ENCODE data around the gene GRB14. TPM values are rescaled to one million over a fixed set of nuclear protein-coding genes. Genes with fewer than 3 reads are reported as not detected.

GRB14 gene
- total RNA-seq, 1 donor from 2014 or later: 27.8 TPM

DNA sequence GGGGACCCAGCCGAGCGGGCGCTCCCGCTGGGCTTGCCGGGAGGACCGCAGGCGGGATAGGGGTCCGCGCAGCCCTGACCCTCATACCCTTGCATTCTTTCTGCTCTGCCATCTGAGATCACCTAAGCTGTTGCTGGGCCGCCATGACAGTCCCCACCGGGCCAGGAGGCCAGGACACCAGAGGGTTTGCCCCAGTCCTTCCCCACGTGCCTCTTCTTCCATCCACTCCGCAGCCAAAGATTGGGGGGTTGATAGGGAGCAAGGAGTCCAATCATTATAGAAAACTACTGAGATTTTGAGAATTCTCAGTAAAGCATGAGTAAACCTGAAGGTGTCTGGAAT lies 453 bp upstream of the GRB14 start:
- DNase-seq (no peak), ATAC-seq (peak; percentile 6)
- intact Hi-C loops (cut with micrococcal nuclease): no loop called here

DNA sequence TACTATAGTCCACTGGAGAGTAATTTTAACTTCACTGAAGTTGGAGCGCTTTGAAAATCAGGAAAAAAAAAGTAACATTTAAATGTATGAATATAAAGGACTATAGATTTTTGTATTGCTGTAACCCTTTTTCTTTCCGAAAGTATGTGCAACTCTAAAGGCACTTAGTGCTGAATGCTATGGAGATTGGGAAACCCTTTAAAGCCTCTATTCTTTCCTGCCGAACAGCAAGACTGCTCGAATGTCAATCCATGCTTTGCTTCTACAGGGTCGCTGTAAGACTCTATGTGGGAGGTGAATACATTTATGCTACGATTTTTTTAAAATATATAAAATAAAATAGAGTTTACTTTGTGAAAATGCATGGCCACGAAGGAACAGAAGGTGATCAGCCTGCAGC lies 825 bp downstream of the GRB14 start:
- intact Hi-C loops (cut with micrococcal nuclease): no loop called here
- ATAC-seq: peak; percentile 2
- no peak for DNase-seq

DNA sequence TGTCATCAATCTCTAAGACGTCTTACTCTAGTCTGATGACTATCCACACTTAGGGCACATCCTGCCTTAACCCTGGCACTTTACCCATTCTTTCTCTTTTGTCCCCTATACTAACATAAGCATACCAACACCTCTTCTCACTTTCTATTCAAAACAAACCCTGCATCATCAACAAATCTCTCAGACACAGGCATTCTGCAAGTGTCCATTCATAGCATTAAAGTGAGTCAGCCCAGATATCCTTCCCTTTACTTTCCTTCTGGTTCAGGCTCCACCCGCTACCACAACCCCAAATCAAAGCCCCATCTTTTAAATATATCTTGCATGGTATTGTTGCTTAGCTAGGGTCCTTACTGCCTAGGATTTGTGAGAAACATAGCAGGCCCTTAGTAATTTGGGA lies 3.8 kb downstream of the GRB14 start:
- no peak for DNase-seq
- ATAC-seq: no peak
- intact Hi-C loops (cut with micrococcal nuclease): no loop called here

DNA sequence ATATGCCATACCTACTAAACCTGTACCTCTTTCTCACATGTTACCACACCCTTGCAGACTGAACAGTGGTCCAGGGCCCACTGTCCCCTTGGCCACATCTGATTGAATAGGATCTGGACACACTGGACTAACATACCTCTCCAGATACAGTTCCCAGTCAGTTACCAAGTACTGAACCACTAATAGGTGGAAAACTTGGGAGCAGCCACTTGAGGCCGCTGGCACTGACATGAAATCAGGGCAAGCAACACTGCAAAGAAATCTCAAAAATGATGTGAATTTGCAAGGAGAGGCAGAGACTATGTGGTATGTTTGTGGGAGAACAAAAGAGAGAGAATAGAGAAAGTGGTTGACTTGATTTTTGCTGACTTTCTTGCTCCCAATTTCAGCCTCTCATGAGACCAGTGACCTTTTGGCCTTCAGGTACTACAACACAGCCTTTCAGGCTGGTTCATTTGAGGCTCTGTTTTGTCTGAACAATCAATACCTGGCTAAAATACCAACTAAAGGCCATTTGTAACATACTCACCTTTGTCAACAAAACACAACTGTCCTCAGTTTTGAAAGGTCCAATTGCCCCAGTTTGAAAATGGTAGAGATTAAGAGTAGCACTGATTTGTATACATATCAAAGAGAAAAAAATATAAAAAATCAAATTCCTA lies 7.8 kb downstream of the GRB14 start:
- ATAC-seq (no peak), DNase-seq (no peak)
- intact Hi-C loops (cut with micrococcal nuclease): no loop called here

- ATAC-seq (no peak), DNase-seq (no peak)
- intact Hi-C loops (cut with micrococcal nuclease): no loop called here
These were observed 11.5 kb downstream of the GRB14 start for GRCh38 chr2:164609790-164610189.

GRCh38 chr2:164606557-164606956 lies 14.7 kb downstream of the GRB14 start:
- ATAC-seq (peak; percentile 85), DNase-seq (no peak)
- intact Hi-C loops (cut with micrococcal nuclease): no loop called here

- DNase-seq: no peak
- intact Hi-C loops (cut with micrococcal nuclease): no loop called here
- ATAC-seq: peak; percentile 74
These were observed 16.0 kb downstream of the GRB14 start for GRCh38 chr2:164605295-164605694.

GRCh38 chr2:164600763-164601162 lies 20.5 kb downstream of the GRB14 start:
- peak; percentile 73 for ATAC-seq

GRCh38 chr2:164599954-164600589 lies 21.2 kb downstream of the GRB14 start:
- intact Hi-C loops (cut with micrococcal nuclease): no loop called here
- ATAC-seq: peak; percentile 93
- no peak for DNase-seq

More at GRCh38 chr2:164600763-164601162, 20.5 kb downstream of the GRB14 start:
- no peak for DNase-seq
- intact Hi-C loops (cut with micrococcal nuclease): no loop called here

DNA sequence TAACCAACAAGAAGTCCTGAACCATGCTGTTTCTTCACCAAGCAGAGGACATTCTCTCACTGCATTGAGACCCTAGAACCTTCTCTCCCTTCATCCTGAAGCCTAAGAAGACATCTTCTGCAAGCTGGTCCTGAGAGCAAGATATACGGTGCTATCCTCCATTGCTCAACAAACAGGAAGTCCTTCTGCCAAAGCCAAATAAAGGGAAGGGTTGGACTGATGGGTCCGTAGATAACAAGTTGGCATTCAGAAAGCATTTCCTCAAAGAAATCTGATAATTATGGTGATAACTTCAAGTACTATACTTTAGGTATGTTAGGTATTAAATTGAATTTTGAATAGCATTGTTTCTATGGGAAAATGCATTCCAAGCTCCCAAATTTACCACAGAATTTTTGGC lies 23.3 kb downstream of the GRB14 start:
- ATAC-seq: no peak
- no peak for DNase-seq
- intact Hi-C loops (cut with micrococcal nuclease): no loop called here

- ATAC-seq (no peak), DNase-seq (no peak)
- intact Hi-C loops (cut with micrococcal nuclease): no loop called here
These were observed 26.3 kb downstream of the GRB14 start for GRCh38 chr2:164595031-164595430.

DNA sequence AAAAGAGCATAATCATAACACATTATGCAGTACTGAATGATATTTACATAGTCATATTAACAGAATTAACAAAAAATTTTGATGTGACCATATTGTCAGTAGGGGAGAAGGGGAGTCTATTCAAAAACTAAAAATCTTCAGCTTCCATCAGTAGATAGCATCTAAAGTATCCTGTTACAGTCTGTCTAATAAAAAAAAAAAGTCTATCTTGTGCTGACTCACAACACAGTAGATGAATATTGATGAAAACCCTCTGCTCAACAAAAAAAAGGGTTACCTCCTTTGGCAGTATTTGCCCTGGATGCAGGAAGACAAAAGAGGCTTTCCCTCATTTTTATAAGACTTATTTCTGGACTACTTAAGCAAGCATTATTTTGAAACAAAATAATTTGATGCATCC lies 27.3 kb downstream of the GRB14 start:
- ATAC-seq (no peak), DNase-seq (no peak)
- intact Hi-C loops (cut with micrococcal nuclease): no loop called here

DNA sequence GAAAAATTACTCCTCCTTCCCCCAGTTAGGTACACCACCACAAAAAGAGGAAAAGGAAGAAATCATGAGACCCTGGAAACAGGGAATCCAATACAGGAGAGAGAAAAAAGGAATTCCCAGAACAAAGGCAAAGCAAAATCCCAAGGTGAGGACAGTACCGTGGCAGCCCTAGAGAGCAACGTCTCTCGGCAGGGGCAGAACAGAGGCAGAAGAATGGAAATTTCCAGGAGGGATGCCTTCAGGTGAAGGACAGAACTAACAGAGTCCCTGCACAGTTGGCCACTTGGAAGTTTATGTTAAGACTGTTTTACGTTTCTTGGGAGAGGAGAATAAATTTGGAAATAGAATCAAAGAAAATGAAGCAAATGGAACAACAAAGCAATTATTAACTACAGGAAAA lies 27.7 kb downstream of the GRB14 start:
- intact Hi-C loops (cut with micrococcal nuclease): no loop called here
- DNase-seq: no peak
- ATAC-seq: no peak

GRCh38 chr2:164589522-164589921 lies 31.8 kb downstream of the GRB14 start:
- ATAC-seq (no peak), DNase-seq (no peak)
- intact Hi-C loops (cut with micrococcal nuclease): no loop called here

DNA sequence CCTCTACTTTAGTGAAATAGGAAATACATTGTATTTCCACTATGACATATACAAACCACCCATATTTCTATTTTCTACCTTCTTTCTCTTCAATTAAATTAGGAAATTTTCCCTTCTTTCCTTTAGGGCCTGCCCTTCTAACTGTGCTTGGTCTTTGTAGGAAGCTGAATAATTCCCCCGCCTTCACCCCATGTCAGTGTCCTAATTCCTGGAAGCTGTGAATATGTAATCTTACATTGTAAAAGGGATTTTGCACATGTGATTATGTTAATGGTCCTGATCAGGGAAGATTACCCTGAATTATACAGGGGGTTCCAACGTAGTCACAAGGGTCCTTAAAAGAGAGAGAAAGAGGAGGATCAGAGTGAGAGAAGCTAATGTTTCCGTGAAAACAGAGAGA lies 40.2 kb downstream of the GRB14 start:
- intact Hi-C loops (cut with micrococcal nuclease): no loop called here
- ATAC-seq: no peak
- no peak for DNase-seq

DNA sequence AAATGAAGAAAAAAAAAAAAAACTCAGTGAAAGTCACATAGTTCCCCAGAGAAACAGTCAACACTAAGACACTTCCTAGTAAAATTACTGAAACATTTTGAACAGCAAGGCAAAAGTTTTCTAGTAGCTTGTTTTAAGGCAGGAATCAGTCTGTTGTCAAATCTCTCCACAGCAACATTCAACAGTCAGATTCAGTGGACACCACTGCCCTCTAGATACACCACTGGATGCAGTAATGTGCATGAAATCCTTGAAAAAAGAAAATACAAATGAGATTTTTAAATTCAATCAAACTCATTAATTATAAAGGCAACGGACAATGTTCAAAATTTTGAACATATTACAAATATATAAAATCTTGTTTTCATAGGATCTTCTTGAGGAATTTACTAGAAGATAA lies 46.4 kb downstream of the GRB14 start:
- intact Hi-C loops (cut with micrococcal nuclease): no loop called here
- ATAC-seq: no peak
- DNase-seq: no peak

DNA sequence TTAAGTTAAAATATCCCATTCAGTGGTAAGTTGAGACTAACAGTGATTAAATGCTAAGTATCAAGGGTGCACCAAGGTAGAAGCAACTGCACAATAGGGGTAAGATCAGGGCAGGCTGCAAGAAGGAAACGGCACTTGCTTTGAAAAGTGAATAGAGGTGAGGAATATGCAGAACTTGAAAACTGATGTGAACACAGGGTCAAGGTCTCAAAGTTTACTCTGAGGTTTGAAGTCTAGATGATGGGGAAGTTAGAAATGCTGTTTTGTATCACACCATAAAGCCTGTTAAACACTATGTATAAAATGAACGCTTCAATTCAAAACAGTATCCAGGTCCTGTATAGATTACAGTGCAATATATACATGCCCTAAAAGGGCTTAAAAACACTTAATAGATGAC lies 50.8 kb downstream of the GRB14 start:
- DNase-seq (no peak), ATAC-seq (no peak)
- intact Hi-C loops (cut with micrococcal nuclease): no loop called here

DNA sequence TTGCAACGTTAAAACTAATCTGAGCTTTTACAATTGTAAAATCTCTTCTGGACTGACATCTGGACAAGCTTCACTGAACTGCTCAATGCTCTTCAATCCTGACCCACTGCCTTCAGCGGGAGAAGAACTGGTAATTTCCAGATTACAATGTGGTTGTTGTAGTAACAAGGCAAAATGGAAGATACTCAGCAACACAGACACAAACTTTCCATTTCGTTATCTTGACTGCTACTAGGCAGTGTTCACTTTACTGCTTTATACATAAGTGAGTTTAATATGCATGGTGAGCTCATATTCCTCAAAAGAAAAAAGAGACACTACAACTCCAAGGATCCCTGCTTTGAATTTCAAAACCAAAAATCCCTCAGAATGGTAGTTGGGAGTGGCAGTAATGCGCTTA lies 51.9 kb downstream of the GRB14 start:
- intact Hi-C loops (cut with micrococcal nuclease): loop anchor here (10.0 kb wide), 1 partner anchor 145 kb away; no protein-coding TSS in a partner anchor
- no peak for ATAC-seq
- DNase-seq: no peak

DNA sequence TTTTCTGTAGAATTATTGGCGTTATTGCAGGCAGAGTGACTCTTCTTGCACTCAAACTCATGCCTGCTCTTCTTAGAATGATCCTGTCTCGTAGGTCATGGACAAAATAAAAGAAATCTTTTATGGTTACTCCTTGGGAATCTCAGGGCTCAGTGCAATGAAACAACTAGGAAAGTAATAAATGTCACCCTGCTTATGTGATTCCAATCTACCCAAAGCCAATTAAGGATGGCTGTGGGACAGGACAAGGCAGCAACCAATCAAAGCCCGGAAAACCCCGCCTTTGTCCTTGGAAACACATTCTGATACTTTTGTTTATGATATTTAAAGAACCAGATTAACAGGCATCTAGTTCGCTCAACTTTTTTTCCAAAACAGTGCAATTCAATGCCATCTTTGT lies 53.0 kb downstream of the GRB14 start:
- intact Hi-C loops (cut with micrococcal nuclease): loop anchor here (10.0 kb wide), 1 partner anchor 146 kb away; no protein-coding TSS in a partner anchor
- DNase-seq (no peak), ATAC-seq (no peak)

DNA sequence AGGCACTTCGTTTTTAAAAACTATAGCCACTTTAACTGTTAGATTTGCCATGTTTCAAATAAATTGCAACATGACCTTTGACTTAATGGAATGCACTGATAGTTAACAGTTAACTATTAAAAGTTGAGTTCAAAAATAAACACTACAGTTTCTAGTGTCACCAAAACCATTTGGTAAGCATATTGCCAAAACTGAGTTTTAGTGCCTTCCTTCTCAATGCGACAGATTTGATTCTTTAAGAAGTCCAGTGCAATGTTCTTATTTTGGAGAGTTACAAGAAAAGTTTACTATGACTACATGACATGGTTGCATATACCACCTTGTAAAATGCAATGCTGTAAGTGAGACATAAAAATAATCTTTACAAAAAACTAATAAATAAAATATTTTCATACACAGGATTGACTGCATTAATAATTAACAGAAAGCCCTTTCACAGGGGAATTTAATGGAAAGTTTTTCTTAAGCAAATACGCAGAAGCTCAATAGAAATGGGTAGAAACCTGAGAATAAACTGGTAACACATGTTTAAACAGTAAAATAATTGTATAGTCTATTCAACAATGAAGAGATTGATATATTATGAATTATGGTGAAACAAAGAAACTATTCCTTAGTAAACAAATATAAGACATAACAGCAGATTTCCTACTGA lies 53.8 kb downstream of the GRB14 start:
- intact Hi-C loops (cut with micrococcal nuclease): loop anchor here (10.0 kb wide), 1 partner anchor 147 kb away; no protein-coding TSS in a partner anchor
- no peak for ATAC-seq
- DNase-seq: no peak

DNA sequence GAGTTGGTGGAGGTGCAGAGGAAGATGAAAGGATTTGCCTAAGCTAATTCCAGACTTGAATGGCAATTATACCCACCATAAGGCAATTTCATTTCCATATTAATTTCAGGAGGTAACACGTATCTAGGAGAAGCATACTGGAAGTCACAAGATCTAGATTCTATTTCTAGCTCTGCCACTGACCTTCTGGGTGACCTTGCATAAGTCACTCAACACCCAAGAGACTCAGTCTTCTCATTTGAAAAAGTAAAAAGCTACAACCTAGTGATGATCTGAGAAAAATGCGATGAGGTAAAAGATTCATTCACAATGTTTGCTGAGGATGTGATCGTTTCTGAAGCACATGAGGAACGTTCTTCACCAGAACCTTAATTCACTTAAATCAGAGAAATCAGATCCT lies 55.9 kb downstream of the GRB14 start:
- ATAC-seq (no peak), DNase-seq (no peak)
- intact Hi-C loops (cut with micrococcal nuclease): loop anchor here (10.0 kb wide), 1 partner anchor 149 kb away; no protein-coding TSS in a partner anchor
